H1 (cell line): ENCODE data around the gene TFAP2C. TPM values are rescaled to one million over a fixed set of nuclear protein-coding genes. Genes with fewer than 3 reads are reported as not detected.

ENCODE experiments used
- CTCF ChIA-PET: fragments of 300-600 bp; sonication (Branson Sonifier 250); formaldehyde crosslinking; loops from one replicate; lab custom pipeline; 2021; ENCODE audit not compliant: partially characterized antibody; lab: Charles Lee
- POLR2A ChIA-PET: fragments of 300-600 bp; sonication (Branson Sonifier 250); formaldehyde crosslinking; loops from one replicate; lab custom pipeline; 2021; ENCODE audit warnings: inconsistent platforms; ENCODE audit not compliant: partially characterized antibody; lab: Charles Lee
- DNase-seq, 2 experiments: peaks; one replicate each; pipeline versions ENCODE4 v3.0.0 to v3.0.0-alpha.2; 2010 to 2022; ENCODE audit warnings: low spot score in 2 of 2, low read depth in 1 of 2, mixed read lengths in 1 of 2
- FAIRE-seq: peaks from 2 replicates; lab custom pipeline; 2011; peaks lifted over from hg19 to GRCh38; lab: Jason Lieb, UNC
- H2AFZ ChIP-seq: 2 replicates; pipeline ENCODE4 v1.8.1; 2012; ENCODE audit warnings: low read length, inconsistent platforms
- H2AK5ac ChIP-seq: 2 replicates; pipeline ENCODE4 v1.6.1; 2013; ENCODE audit warnings: low read depth, low read length
- H2BK120ac ChIP-seq: replicated peaks from 2 replicates; pipeline ENCODE3; 2013; ENCODE audit warnings: low read depth, low read length, inconsistent platforms
- H2BK12ac ChIP-seq: 2 replicates; pipeline ENCODE4 v1.6.1; 2013; ENCODE audit warnings: low read depth, low read length
- H2BK15ac ChIP-seq: 2 replicates; pipeline ENCODE4 v1.6.1; 2013; ENCODE audit warnings: low read length
- H2BK20ac ChIP-seq: 2 replicates; pipeline ENCODE4 v1.6.1; 2013; ENCODE audit warnings: low read length
- H2BK5ac ChIP-seq: 2 replicates; pipeline ENCODE4 v1.6.1; 2013; ENCODE audit warnings: low read depth, low read length
- H3K14ac ChIP-seq: 2 replicates; pipeline ENCODE4 v1.6.1; 2013; ENCODE audit warnings: inconsistent platforms; ENCODE audit not compliant: insufficient read length
- H3K18ac ChIP-seq: 2 replicates; pipeline ENCODE4 v1.6.1; 2013; ENCODE audit warnings: low read length; ENCODE audit errors: extremely low read depth
- H3K23ac ChIP-seq: 2 replicates; pipeline ENCODE4 v1.6.1; 2013; ENCODE audit warnings: inconsistent platforms; ENCODE audit not compliant: insufficient read length
- H3K23me2 ChIP-seq: 2 replicates; pipeline ENCODE4 v1.6.1; 2013; ENCODE audit warnings: low read depth, low read length
- H3K27ac ChIP-seq: 2 replicates; pipeline ENCODE4 v1.6.1; 2011; ENCODE audit warnings: low read depth, low read length, inconsistent platforms
- H3K27me3 ChIP-seq, 4 experiments: replicated peaks in 1 of 4; 1 replicate in 1 of 4; 2 replicates in 3 of 4; pipeline versions ENCODE4 v1.6.1 to v1.8.1; 2011 to 2013; ENCODE audit warnings: low read length in 3 of 4, mild to moderate bottlenecking in 3 of 4, inconsistent platforms in 2 of 4, mixed read lengths in 2 of 4, moderate library complexity in 1 of 4; ENCODE audit not compliant: control insufficient read depth in 3 of 4, insufficient read depth in 3 of 4; ENCODE audit errors: extremely low read depth in 1 of 4
- H3K36me3 ChIP-seq, 4 experiments: 2 replicates each; pipeline versions ENCODE4 v1.6.1 to v1.8.1; 2011 to 2013; ENCODE audit warnings: mild to moderate bottlenecking in 4 of 4, low read length in 3 of 4, moderate library complexity in 2 of 4, control low read depth in 1 of 4, inconsistent platforms in 1 of 4; ENCODE audit not compliant: insufficient read depth in 4 of 4, control insufficient read depth in 2 of 4
- H3K4ac ChIP-seq: replicated peaks from 2 replicates; pipeline ENCODE3; 2013; ENCODE audit warnings: low read length, low read depth, mixed read lengths, inconsistent platforms; ENCODE audit not compliant: insufficient read length
- H3K4me1 ChIP-seq, 4 experiments: replicated peaks in 1 of 4; 1 replicate in 1 of 4; 2 replicates in 3 of 4; pipeline versions ENCODE4 v1.6.1 to v1.8.1; 2011 to 2013; ENCODE audit warnings: low read length in 3 of 4, inconsistent platforms in 2 of 4, mixed read lengths in 1 of 4; ENCODE audit not compliant: insufficient read depth in 4 of 4, control insufficient read depth in 3 of 4
- H3K4me2 ChIP-seq, 2 experiments: 2 replicates each; pipeline versions ENCODE4 v1.6.1 to v1.8.1; 2011 to 2013; ENCODE audit warnings: low read depth in 2 of 2, low read length in 2 of 2, control low read depth in 1 of 2, inconsistent platforms in 1 of 2, mild to moderate bottlenecking in 1 of 2; ENCODE audit not compliant: insufficient read depth in 1 of 2
- H3K4me3 ChIP-seq, 4 experiments: fragments of 200-600, 300-600 bp in 1 of 4; sonication (generic), shearing (Covaris generic), sonication (Bioruptor Twin) in 1 of 4; 2 replicates each; pipeline versions ENCODE4 v1.5.1 to v1.8.1; 2011 to 2016; ENCODE audit warnings: low read length in 4 of 4, low read depth in 3 of 4, control low read depth in 2 of 4, inconsistent platforms in 2 of 4, mild to moderate bottlenecking in 2 of 4, mixed read lengths in 1 of 4, moderate library complexity in 1 of 4; ENCODE audit not compliant: insufficient read depth in 2 of 4; ENCODE audit errors: extremely low read depth in 1 of 4
- H3K56ac ChIP-seq: replicated peaks from 2 replicates; pipeline ENCODE3; 2013; ENCODE audit warnings: low read depth, mild to moderate bottlenecking, mixed read lengths, low read length, inconsistent platforms; ENCODE audit not compliant: insufficient read length
- H3K79me1 ChIP-seq: 2 replicates; pipeline ENCODE4 v1.6.1; 2013; ENCODE audit warnings: low read depth, low read length, control low read depth
- H3K79me2 ChIP-seq, 2 experiments: 2 replicates each; pipeline versions ENCODE4 v1.6.1 to v1.8.1; 2012 to 2013; ENCODE audit warnings: low read length in 2 of 2, mild to moderate bottlenecking in 2 of 2, inconsistent platforms in 1 of 2; ENCODE audit not compliant: insufficient read depth in 2 of 2, control insufficient read depth in 1 of 2
- H3K9ac ChIP-seq, 4 experiments: replicated peaks in 1 of 4; 1 replicate in 1 of 4; 2 replicates in 3 of 4; pipeline versions ENCODE4 v1.6.1 to v1.8.1; 2011 to 2013; ENCODE audit warnings: low read depth in 3 of 4, low read length in 3 of 4, control low read depth in 2 of 4, mild to moderate bottlenecking in 2 of 4, moderate library complexity in 2 of 4, inconsistent platforms in 1 of 4; ENCODE audit errors: extremely low read depth in 1 of 4
- H3K9me3 ChIP-seq, 2 experiments: 2 replicates each; pipeline versions ENCODE4 v1.6.1 to v1.8.1; 2012 to 2013; ENCODE audit warnings: mild to moderate bottlenecking in 2 of 2, moderate library complexity in 2 of 2, control low read depth in 1 of 2, inconsistent platforms in 1 of 2, low read depth in 1 of 2, low read length in 1 of 2, mixed read lengths in 1 of 2; ENCODE audit not compliant: insufficient read depth in 2 of 2
- H4K20me1 ChIP-seq, 2 experiments: replicated peaks in 1 of 2; 2 replicates each; pipeline versions ENCODE3 to v1.8.1; 2011 to 2013; ENCODE audit warnings: inconsistent platforms in 2 of 2, low read length in 2 of 2, mild to moderate bottlenecking in 1 of 2; ENCODE audit not compliant: insufficient read depth in 2 of 2, control insufficient read depth in 1 of 2
- H4K5ac ChIP-seq: 2 replicates; pipeline ENCODE4 v1.6.1; 2013; ENCODE audit warnings: low read length, low read depth, mixed read lengths, inconsistent platforms; ENCODE audit not compliant: insufficient read length
- H4K8ac ChIP-seq: 2 replicates; pipeline ENCODE4 v1.8.0; 2013; ENCODE audit warnings: mild to moderate bottlenecking, moderate library complexity, low read length, inconsistent platforms; ENCODE audit not compliant: insufficient read depth; ENCODE audit errors: extremely low read depth
- H4K91ac ChIP-seq: replicated peaks from 2 replicates; pipeline ENCODE3; 2013; ENCODE audit warnings: low read length, mixed read lengths, inconsistent platforms; ENCODE audit not compliant: insufficient read length
- CEBPB ChIP-seq: IDR thresholded peaks from 2 replicates; pipeline ENCODE4 v1.6.1; 2012; ENCODE audit warnings: low read depth, low read length
- CTCF ChIP-seq, 3 experiments: IDR thresholded peaks; 1 replicate in 2 of 3; 2 replicates in 1 of 3; pipeline versions ENCODE4 v1.5.1 to v1.6.1; 2011; ENCODE audit warnings: low read length in 3 of 3, mild to moderate bottlenecking in 3 of 3, inconsistent platforms in 2 of 3, low read depth in 1 of 3, moderate library complexity in 1 of 3; ENCODE audit not compliant: insufficient read depth in 1 of 3; ENCODE audit errors: control extremely low read depth in 1 of 3
- HDAC6 ChIP-seq: IDR thresholded peaks from one replicate; pipeline ENCODE4 v1.7.1; 2012; ENCODE audit warnings: low read depth, mild to moderate bottlenecking, inconsistent platforms, low read length, moderate library complexity
- JUND ChIP-seq: IDR thresholded peaks from 2 replicates; pipeline ENCODE4 v1.6.1; 2011; ENCODE audit warnings: mild to moderate bottlenecking, improper control_type of control experiment, low read length
- MAFK ChIP-seq: IDR thresholded peaks from 2 replicates; pipeline ENCODE4 v1.6.1; 2012; ENCODE audit warnings: low read depth, mild to moderate bottlenecking, improper control_type of control experiment, low read length
- POLR2AphosphoS5 ChIP-seq: IDR thresholded peaks from 2 replicates; pipeline ENCODE4 v1.6.1; 2011; ENCODE audit warnings: low read depth, low read length
- TAF1 ChIP-seq: IDR thresholded peaks from 2 replicates; pipeline ENCODE4 v1.6.1; 2011; ENCODE audit warnings: mild to moderate bottlenecking, low read depth, low read length
- WGBS, 2 experiments: shearing (Covaris generic) in 1 of 2; methylation state at CpG; one replicate each; pipeline versions ENCODE4 v1.1.6 to v1.1.7; 2013 to 2015; ENCODE audit warnings: low lambda C conversion rate in 2 of 2, mixed read lengths in 2 of 2, inconsistent platforms in 1 of 2, low coverage in 1 of 2, missing lambda C conversion rate in 1 of 2; ENCODE audit not compliant: insufficient replicate concordance in 2 of 2, insufficient coverage in 1 of 2, insufficient read length in 1 of 2; ENCODE audit errors: extremely low coverage in 1 of 2, missing lambda C conversion rate in 1 of 2; 5-methylcytosine and 5-hydroxymethylcytosine counted together
- polyA plus RNA-seq, 7 experiments: library from polyadenylated mRNA; depleted of rRNA in 3 of 7; stranded (reverse) in 5 of 7; unstranded in 2 of 7; fragments of >200 nt in 5 of 7; fragments of 200-250 nt in 2 of 7; gene quantifications; 1 replicate in 5 of 7; 2 replicates in 1 of 7; 4 replicates in 1 of 7; pipeline versions ENCODE4 v1.2.1 to v1.2.3, GENCODE V29; 2011 to 2013; ENCODE audit warnings: missing spikeins in 2 of 7, mixed read lengths in 2 of 7
- total RNA-seq: library from RNA; stranded (reverse); fragmentation: NEBNext Ultra II Directional; extraction: Animal tissue kit (Norgen Biotek cat#: 25700); gene quantifications from 2 replicates; pipeline ENCODE4 v1.2.1, GENCODE V29; 2021
- TF ChIP-seq, protein P1 (sequence below): IDR thresholded peaks from 2 replicates; pipeline ENCODE4 v1.6.1; 2011; ENCODE audit warnings: low read length, improper control_type of control experiment

The TFAP2C gene
- total and polyA plus RNA-seq, 2 of the 8 experiments (the other 6 are each of a cell fraction or from before 2014, with no cell fraction given): 1.7 to 5.8 TPM

- CTCF ChIA-PET: interaction anchor here (0.7 to 1.0 kb wide), 2 partner anchors 28 to 1507 kb away, joined by 3 read pairs; no protein-coding TSS in a partner anchor
- FAIRE-seq: no peak
Observed at GRCh38 chr20:56584916-56585315, 44.2 kb upstream of the TFAP2C start.

More at GRCh38 chr20:56584916-56585315, 44.2 kb upstream of the TFAP2C start:
- WGBS, 2 experiments: 94% methylated on average over 5 of the region's 5 CpGs; no CpG with 5 or more reads in 1 of the 2 experiments
- Histone ChIP-seq H3K23ac (no peak overlapping the region), H3K4me2 (no peak overlapping the region), H2BK15ac (no peak overlapping the region), H3K14ac (no peak overlapping the region), H4K91ac (no peak overlapping the region), H2BK5ac (no peak overlapping the region), H3K56ac (no peak overlapping the region), H3K9ac (no peak overlapping the region), H2AK5ac (no peak overlapping the region), H2BK12ac (no peak overlapping the region), H4K20me1 (no peaks in the 10 kb centered on the region), H3K79me2 (no peaks in the 10 kb centered on the region), H3K18ac (no peak overlapping the region), H3K79me1 (no peaks in the 10 kb centered on the region), H3K27ac (no peak overlapping the region), H3K4me3 (no peak overlapping the region), H4K5ac (no peak overlapping the region), H3K4ac (no peak overlapping the region), H3K23me2 (no peaks in the 10 kb centered on the region), H2BK120ac (no peak overlapping the region), H2BK20ac (no peak overlapping the region), H3K4me1 (no peaks in the 10 kb centered on the region; a peak in 1 of 7 replicates), H3K27me3 (no peaks in the 10 kb centered on the region), H4K8ac (no peak overlapping the region), H3K36me3 (no peaks in the 10 kb centered on the region), H2AFZ (no peak overlapping the region), H3K9me3 (no peaks in the 10 kb centered on the region)
- no peak for TF ChIP-seq TAF1
- no peak for TF ChIP-seq MAFK
- TF ChIP-seq JUND: no peak
- no peak for TF ChIP-seq CTCF (IDR thresholded peaks at IDR 0.05; ENCODE audit: control extremely low read depth in 1 of 3, insufficient read depth in 1 of 3, low read depth in 1 of 3, low read length in 3 of 3)
- TF ChIP-seq, protein P1, sequence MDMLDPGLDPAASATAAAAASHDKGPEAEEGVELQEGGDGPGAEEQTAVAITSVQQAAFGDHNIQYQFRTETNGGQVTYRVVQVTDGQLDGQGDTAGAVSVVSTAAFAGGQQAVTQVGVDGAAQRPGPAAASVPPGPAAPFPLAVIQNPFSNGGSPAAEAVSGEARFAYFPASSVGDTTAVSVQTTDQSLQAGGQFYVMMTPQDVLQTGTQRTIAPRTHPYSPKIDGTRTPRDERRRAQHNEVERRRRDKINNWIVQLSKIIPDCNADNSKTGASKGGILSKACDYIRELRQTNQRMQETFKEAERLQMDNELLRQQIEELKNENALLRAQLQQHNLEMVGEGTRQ: no peak
- no peak for TF ChIP-seq HDAC6
- no peak for TF ChIP-seq CEBPB
- TF ChIP-seq POLR2AphosphoS5: no peak
- no peak for DNase-seq
- POLR2A ChIA-PET: interaction anchor here (0.7 kb wide), 1 partner anchor 9 kb away, joined by 3 read pairs; no protein-coding TSS in a partner anchor
